HTERT RPE-1 (cell line): ENCODE data around the gene ATRIP.

Source experiments
- in situ Hi-C: fragments of 300-500 bp; cut with MboI; formaldehyde crosslinking; loops from 4 replicates; pipeline ENCODE4 v1.14.3; 2020; ENCODE audit warnings: low sequenced_read_pairs

ATRIP gene

GRCh38 chr3:48409291-48410201 is 37.0 kb upstream of the ATRIP start:
- in situ Hi-C loops, result no loop called here

- in situ Hi-C loops, result no loop called here
These were observed 36.1 kb upstream of the ATRIP start for GRCh38 chr3:48410205-48411040.

- in situ Hi-C loops, result no loop called here
These were observed 35.4 kb upstream of the ATRIP start for GRCh38 chr3:48411041-48411588.

- in situ Hi-C loops, result no loop called here
These were observed 34.7 kb upstream of the ATRIP start for GRCh38 chr3:48411606-48412374.

GRCh38 chr3:48412375-48413001 is 34.0 kb upstream of the ATRIP start:
- in situ Hi-C loops, result no loop called here

- in situ Hi-C loops, result no loop called here
These were observed 33.5 kb upstream of the ATRIP start for GRCh38 chr3:48413086-48413485.

GRCh38 chr3:48413611-48414010 is 32.9 kb upstream of the ATRIP start:
- in situ Hi-C loops, result no loop called here

- in situ Hi-C loops, result no loop called here
These were observed 31.9 kb upstream of the ATRIP start for GRCh38 chr3:48414376-48415250.

- in situ Hi-C loops, result no loop called here
These were observed 31.1 kb upstream of the ATRIP start for GRCh38 chr3:48415251-48415953.

GRCh38 chr3:48416091-48416505 is 30.4 kb upstream of the ATRIP start:
- in situ Hi-C loops, result no loop called here

GRCh38 chr3:48416546-48416945 is 30.0 kb upstream of the ATRIP start:
- in situ Hi-C loops, result no loop called here

- in situ Hi-C loops, result no loop called here
These were observed 28.9 kb upstream of the ATRIP start for GRCh38 chr3:48417529-48418108.

- in situ Hi-C loops, result no loop called here
These were observed 28.4 kb upstream of the ATRIP start for GRCh38 chr3:48418140-48418539.

GRCh38 chr3:48418651-48419050 is 27.9 kb upstream of the ATRIP start:
- in situ Hi-C loops, result no loop called here

- in situ Hi-C loops, result no loop called here
These were observed 27.4 kb upstream of the ATRIP start for GRCh38 chr3:48419149-48419548.

GRCh38 chr3:48419597-48419996 is 26.9 kb upstream of the ATRIP start:
- in situ Hi-C loops, result no loop called here

- in situ Hi-C loops, result no loop called here
These were observed 26.0 kb upstream of the ATRIP start for GRCh38 chr3:48420561-48420960.

GRCh38 chr3:48422272-48422671 is 24.3 kb upstream of the ATRIP start:
- in situ Hi-C loops, result no loop called here
